HG02610 (cell line): Measurements from ENCODE around the gene PSPN.
"Not testable (repeated sequence)": the region's sequence is repeated elsewhere in the genome, so short reads cannot be mapped to it uniquely, and the experiment has no call there.

ENCODE experiments used
- ATAC-seq: cut with Tn5 transposase; IDR thresholded peaks from one replicate; pipeline ENCODE4 v1.9.1; 2021; ENCODE audit warnings: mild to moderate bottlenecking, moderate library complexity; ENCODE audit not compliant: unreplicated experiment

The PSPN gene

DNA sequence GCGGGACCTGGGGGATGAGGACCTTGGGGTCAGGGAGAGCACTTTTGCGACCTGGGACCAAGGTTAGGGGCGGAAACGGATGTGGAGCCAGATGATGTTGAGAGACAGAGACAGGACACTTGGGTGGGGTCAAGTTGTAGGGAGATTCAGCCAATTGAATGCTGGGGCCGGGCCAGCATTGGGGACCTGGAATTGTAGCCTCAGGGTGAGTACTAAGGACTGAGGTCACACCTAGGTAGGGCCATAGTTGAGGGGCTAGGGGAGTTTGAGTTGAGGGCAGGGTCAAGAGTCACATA lies 2.0 kb downstream of the PSPN start:
- no peak for ATAC-seq

DNA sequence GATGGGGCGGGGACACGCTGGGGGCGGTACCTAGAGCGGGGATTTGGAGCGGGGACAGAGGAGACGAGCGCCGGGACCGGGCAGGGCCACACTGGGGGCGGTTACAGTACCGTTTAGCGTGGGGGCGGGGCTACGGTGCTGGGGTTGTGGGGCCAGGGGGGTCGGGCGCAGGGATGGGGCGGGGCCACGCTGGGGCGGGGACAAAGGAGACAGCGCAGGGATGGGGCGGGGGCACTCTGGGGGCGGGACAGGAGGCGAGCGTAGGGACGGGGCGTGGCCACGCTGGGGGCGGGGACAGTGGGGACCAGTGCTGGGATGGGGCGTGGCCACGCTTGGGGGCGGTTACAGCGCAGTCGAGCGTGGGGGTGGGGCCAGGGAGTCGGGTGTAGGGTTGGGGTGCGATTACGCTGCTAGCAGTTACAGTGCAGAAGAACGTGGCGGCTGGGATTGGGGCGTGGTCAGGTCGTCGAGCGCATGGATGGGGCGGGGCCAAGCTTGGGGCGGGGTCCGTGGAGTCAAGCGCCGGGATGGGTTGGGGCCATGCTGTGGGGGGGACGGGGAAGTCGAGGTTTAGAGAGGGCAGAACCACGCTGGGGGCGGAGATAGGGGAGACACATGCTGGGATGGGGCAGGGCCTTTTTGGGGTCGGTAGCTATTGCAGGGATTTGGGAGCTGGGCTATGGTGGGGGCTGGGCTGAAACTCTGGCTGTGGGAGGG lies 2.5 kb downstream of the PSPN start:
- peak; percentile 59 for ATAC-seq

DNA sequence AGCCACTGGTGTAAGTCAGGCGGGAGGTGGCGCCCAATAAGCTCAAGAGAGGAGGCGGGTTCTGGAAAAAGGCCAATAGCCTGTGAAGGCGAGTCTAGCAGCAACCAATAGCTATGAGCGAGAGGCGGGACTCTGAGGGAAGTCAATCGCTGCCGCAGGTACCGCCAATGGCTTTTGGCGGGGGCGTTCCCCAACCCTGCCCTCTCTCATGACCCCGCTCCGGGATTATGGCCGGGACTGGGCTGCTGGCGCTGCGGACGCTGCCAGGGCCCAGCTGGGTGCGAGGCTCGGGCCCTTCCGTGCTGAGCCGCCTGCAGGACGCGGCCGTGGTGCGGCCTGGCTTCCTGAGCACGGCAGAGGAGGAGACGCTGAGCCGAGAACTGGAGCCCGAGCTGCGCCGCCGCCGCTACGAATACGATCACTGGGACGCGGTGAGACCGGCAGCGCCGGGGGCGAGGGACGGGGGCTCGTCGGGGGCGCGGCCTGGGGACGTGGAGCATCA lies 3.1 kb downstream of the PSPN start, which contains the start of gene ALKBH7:
TSS of gene ALKBH7 (plus strand) at position 201 of the 502 bp plus-strand sequence. CDS start at position 228, 27 bp downstream.
- peak; percentile 70 for ATAC-seq

DNA sequence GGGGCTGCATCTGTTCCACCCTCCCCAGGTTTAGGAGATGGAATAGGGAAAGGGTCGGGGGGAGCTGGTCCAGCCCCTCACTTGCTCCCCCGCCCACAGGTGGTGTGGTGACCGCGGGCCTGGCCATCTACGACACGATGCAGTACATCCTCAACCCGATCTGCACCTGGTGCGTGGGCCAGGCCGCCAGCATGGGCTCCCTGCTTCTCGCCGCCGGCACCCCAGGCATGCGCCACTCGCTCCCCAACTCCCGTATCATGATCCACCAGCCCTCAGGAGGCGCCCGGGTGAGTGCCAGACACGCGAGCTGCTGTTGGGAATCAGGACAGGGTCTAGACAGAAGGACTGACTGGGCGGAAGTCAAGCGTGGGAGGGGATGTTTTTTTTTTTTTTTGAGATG lies 11.4 kb downstream of the PSPN start:
- no peak for ATAC-seq

DNA sequence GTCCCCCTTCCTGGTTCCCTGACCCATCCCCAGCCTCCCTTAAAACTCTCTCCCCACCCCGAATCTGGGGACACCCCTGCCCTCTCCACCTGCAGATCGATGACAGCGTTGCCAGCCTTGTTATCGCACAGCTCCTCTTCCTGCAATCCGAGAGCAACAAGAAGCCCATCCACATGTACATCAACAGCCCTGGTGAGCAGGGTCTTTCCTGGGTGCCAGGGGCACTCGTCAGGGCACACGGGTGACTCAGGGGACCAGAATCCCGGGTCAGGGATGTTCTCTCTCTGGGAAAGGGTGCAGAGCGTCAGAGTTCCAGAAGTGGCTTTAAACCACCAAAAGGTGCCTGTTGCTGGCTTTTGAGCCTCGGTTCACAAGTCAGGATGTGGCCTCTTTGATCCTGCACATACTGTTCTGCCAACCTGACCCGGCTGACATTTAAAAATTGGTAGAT lies 13.4 kb downstream of the PSPN start:
- no peak for ATAC-seq

DNA sequence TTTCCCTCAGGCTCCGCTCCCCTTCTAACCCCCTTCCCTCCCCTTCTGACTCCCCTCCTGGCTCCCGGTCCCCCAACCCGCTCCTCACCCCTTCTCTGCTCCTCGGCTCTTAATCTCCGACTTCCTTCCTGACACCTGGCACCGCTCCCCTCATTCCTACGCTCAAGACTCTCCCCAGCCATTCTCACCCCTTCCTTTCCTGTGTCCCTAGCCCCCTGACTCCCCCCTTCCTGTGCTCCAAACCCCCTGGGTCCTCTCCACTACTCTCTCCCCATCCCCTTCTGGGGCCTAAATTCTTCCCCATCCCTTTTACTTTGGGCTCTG lies 13.7 kb downstream of the PSPN start:
- ATAC-seq: no peak

DNA sequence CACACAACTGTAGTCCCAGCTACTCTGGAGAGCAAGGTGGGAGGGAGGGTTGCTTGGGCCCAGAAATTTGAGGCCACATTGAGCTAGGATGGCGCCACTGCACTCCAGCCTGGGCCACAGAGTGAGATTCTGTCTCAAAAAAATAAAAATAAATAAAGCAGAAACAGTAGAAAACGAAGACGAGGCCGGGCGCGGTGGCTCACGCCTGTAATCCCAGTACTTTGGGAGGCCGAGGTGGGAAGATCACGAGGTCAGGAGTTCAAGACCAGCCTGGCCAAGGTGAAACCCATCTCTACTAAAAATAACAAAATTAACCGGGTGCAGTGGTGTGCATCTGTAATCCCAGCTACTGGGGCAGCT lies 14.9 kb downstream of the PSPN start:
- not testable (repeated sequence) for ATAC-seq

DNA sequence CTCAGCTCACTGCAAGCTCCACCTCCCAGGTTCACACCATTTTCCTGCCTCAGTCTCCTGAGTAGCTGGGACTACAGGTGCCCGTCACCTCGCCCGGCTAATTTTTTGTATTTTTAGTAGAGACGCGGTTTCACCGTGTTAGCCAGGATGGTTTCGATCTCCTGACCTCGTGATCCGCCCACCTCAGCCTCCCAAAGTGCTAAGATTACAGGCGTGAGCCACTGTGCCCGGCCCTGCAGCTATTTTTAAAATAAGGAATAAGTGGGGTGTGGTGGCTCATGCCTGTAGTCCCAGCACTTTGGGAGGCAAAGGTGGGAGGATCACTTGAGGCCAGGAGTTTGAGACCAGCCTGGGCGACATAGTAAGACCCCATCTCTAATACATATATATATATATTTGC lies 15.3 kb downstream of the PSPN start:
- ATAC-seq: not testable (repeated sequence)

DNA sequence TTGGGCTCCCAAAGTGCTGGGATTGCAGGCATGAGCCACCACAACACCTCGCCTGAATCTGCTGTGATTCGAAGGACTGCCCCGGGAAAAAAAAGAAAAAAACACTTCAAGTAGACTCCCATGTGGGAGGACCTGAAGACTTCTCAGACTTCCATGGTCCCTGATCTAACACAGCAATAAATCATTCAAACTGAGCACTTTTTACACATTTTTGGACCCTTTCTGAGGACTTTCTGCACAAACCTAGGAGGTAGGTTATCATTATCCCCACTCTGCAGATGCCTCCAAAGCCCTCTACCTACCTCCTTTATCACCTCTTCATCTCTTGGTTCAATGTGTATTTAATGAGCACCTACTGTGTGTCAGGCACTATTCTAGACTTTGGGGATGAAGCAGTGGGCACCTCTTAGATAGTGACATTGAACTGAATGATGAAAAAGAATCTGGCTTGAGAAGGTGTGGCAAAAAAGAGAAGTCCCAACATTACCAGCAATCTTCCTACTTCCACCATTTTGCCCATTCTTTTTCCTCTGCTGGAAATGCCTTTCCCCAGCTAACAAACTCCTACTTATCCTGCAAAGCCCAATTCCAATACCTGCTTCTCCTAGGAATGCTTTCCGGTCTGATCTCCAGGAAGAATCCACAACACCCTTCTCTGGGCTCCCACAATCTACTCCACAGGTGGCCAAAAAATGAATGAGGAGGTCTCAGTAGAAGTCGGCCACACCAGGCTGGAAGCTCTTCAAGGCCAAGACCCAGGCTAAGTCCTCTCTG lies 16.0 kb downstream of the PSPN start:
- ATAC-seq: no peak

DNA sequence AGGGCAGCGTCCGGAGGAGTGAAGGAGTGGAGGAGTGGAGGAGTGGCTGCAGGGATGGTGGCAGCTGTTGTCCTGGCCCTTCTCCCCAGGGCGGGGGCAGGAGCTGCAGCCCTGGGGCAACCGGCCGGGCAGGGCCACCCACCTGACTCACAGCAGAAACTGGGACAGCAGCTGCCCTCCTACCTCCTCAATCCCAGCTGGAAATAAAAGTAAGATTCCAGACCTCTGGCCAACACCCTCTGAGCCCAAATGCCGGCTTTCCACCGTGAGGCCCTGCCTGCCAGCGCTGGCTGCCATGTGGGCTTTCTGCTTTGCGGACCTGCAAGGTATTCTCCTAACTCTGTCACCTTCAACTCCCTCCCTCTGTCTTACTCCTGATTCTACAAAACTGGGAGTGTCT lies 17.7 kb downstream of the PSPN start:
- no peak for ATAC-seq

DNA sequence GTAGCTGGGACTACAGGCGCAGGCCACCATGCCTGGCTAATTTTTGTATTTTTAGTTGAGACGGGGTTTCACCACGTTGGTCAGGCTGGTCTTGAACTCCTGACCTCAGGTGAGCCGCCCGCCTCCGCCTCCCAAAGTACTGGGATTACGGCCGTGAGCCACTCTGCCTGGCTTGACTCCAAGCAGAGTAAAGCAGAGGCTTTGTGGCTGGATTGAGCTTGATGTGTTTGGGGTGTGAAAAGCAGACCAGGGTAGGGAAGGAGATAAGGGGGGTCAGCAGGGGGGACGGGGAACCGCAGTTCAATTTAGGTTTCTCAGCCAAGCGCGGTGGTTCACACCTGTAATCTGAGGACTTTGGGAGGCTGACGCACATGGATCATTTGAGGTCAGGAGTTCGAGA lies 18.6 kb downstream of the PSPN start:
- no peak for ATAC-seq

DNA sequence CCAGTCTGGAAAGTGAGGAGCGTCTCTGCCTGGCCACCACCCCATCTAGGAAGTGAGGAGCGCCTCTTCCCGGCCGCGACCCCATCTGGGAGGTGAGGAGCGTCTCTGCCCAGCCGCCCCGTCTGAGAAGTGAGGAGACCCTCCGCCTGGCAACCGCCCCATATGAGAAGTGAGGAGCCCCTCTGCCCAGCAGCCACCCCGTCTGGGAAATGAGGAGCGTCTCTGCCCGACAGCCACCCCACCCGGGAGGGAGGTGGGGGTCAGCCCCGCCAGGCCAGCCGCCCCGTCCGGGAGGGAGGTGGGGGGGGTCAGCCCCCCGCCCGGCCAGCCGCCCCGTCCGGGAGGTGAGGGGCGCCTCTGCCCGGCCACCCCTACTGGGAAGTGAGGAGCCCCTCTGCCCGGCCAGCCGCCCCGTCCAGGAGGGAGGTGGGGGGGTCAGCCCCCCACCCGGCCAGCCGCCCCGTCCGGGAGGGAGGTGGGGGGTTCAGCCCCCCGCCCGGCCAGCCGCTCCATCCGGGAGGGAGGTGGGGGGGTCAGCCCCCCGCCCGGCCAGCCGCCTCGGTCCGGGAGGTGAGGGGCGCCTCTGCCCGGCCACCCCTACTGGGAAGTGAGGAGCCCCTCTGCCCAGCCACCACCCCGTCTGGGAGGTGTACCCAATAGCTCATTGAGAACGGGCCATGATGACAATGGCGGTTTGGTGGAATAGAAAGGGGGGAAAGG lies 20.3 kb downstream of the PSPN start:
- ATAC-seq: not testable (repeated sequence)

DNA sequence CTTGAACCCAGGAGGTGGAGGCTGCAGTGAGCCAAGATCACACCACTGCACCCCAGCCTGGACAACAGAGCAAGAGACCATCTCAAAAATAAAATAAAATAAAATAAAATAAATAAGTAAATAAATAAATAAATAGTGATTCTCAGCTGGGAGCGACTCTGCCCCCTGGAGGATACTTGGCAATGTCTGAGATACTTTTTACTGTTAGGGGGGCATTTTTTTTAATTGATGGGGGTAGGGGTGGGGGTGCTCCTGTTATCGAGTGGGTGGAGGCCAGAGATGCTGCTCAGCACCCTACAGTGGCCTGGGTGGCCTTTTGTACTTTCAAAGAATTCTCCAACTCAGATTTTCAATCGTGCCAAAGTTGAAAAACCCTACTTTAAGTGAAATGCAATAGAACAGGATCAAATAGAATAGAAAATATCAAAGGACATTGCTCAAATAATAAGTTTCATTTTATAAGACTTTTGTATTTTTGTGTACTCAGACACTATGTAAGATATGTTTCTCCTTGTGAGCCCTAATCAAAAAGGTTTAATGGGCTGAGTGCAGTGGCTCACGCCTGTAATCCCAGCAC lies 21.5 kb downstream of the PSPN start:
- no peak for ATAC-seq

DNA sequence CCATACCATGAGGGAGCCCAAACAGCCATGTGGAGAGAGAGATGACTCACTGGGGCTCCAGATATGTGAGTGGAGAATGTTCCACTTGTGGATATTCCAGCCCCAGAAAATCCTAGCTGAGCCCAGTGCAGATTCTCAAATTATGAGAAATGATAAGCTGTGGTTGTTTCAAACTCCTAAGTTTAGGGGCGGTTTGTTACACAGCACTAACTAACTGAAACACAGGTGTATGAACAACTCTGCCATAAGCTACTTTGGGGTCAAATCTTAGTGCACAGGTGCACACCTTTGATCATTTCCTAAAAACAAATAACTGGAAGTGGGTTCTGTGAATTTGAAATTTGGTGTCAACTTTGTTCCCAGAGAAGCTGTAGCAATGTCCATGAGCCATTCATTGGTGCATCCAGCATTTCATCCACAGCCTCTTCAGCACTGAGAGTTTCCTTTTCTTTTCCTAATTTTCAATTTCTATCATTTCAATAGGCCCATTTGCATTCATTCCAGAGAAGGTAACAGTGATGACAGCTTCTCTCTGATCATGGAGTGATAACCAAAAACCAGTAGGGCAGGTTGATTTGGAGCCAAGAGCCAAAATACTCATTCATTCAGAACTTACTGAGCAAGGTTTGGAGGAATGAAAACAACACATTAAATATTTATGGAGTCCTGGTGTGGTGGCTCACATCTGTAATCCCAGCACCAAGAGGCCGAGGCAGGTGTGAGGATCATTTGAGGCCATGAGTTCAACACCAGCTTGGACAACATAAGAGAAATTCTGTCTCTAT lies 23.2 kb downstream of the PSPN start:
- no peak for ATAC-seq

DNA sequence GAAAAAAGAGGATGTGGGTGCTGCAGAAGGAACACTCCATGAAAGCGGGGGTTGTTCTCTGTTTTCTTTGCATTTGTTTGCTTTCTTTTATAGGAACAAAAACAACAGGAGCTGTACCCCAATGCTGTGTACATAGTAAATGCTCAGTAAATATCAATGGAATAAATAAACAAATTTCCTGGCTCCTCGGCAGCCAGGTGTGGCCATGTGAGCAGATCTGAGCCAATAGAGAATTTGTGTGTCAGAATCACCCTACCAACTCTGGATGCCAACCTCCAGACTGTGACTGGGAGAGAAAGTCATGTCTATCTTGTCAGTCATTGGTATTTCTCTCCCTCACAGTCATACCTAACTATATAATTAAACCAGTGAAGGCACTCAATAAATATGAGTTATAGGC lies 25.0 kb downstream of the PSPN start:
- no peak for ATAC-seq

DNA sequence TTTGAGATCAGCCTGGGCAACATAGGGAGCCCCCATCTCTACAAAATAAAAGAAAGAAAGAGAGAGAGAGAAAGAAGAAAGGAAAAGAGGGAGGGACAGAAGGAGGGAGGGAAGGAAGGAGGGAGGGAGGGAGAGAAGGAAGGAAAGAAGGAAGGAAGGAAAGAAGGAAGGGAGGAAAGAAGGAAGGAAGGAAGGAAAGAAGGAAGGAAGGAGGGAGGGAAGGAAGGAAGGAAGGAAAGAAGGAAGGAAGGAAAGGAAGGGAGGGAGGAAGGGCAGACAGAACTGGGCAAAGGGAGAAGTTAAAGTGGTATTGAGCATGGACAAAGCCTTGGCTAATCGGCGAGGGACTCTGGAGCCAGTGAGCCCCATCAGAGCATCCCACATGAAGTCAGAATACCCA lies 26.5 kb downstream of the PSPN start:
- ATAC-seq: not testable (repeated sequence)

DNA sequence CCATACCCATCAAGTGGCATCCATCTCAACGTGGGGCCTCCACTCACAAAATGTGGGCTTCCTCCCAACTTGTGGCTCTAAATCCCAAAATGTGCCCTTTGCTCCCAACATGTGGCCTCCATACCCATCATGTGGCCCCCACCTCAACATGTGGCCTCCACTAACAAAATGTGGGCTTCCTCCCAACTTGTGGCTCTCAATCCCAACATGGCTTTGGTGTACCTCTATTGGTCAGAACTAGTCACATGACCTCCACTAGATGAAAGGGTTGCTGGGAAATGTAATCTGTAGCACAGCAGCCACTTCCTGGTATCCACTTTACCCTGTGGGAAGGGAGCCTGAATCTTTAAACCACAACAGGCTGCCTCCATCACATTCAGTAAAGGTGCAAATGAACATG lies 32.3 kb downstream of the PSPN start:
- ATAC-seq: no peak

DNA sequence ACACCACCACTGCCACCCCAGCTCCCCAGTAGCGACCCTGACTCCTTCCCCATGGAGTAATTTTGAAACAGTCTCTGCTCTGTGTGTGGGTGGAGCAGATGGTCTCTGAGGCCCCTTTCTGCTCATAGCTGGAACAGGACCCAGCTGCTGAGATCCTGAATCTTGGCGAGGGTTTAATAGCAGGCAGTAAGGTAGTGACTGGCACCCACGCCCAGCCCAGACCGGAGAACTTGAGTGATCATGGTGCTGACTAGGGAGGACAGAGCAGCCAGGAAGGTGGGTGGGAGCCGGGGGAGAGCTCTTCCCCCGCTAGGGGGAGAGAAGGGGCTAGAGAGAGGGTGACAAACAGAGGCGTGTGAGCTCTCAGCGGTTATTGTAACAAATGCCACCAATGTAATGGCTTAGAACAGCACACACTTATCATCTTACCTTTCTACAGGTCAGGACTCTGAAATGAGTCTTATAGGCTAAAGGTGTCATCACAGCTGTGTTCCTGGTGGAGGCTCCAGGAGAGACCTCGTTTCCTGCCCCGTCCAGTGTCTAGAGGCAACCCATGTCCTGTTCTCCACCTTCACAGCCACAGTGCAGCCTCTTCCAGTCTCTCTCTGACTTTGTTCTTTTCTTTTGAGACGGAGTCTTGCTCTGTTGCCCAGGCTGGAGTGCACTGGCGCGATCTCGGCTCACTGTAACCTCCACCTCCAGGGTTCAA lies 35.1 kb downstream of the PSPN start:
- ATAC-seq: no peak

DNA sequence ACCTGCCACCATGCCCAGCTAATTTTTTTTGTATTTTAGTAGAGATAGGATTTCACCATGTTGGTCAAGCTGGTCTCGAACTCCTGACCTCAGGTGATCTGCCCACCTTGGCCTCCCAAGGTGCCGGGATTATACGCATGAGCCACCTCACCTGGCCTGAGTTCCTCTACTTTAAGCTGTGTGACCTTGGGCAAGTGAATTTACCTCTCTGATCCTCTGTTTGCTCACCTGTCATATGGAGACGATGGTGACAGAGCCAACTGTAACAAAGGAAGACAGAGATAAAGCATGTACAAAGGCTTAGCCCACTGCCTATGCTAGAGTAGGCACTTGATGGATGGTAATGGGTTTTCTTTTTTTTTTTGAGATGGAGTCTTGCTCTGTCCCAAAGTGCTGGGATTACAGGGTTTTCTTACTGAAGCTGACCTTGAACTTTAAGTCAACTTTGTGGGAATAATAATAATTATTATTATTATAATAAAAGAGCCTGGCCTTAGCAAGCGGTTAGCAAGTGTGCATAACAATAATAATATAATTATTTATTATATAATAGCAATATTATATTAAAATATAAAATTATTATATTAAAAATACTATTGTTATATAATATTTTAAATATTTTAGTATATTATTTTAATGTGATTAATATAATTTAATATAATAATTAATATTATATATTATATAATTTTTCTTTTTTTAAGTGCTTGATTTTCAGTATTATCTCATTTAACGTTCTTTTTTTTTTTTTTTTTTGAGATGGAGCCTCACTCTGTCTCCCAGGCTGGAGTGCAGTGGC lies 41.0 kb downstream of the PSPN start:
- no peak for ATAC-seq
